ENCODE results near the gene GNG12. TPM values are rescaled to one million over a fixed set of nuclear protein-coding genes. Genes with fewer than 3 reads are reported as not detected.

GNG12 gene
- polyA plus RNA-seq, 1 experiment, result 185 TPM

DNA sequence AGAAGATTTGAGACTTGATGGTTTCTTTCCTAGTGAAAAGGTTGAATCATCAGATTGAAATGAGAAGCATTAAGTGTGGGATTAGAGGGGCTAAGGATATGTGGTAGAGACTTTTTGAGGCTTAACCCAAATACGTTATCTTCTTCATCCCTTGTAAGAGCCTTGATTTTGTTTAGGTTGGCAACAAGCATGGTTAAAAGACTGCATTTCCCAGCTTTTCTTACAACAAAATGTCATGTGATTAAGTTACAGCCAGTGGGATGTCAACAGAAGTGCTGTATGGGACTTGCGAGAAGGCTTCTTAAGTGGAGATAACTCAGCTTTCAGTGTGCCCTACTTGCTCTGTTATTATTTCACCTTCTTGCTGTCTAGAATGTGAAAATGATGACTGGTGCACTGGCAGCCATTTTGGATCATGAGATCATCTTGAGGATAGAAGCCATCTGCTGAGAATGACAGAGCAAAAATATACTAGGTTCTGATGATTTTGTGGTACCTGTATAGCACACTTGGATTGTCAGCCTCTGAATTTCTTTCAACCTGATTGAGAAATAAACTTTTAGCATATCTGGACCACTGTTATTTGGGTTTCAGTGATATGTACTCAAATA lies 41.3 kb upstream of the GNG12 start:
- Histone ChIP-seq H3K27me3 (ENCODE audit: control insufficient read depth, insufficient read depth, low read length) (no peaks in the 10 kb centered on the region), H3K4me3 (ENCODE audit: low read depth, low read length) (no peak overlapping the region), H3K27ac (ENCODE audit: low read depth, low read length) (no peak overlapping the region), H3K9me3 (ENCODE audit: control insufficient read depth, insufficient read depth, low read length) (no peaks in the 10 kb centered on the region)
- ChIA-PET CTCF (interaction anchor here (2.6 kb wide), 1 partner anchor 21 kb away, joined by 8 read pairs; no protein-coding TSS in a partner anchor), POLR2A (no interaction called here)
- no peak for TF ChIP-seq CTCF (IDR thresholded peaks at IDR 0.05; ENCODE audit: low read depth, low read length)
- no peak for DNase-seq (ENCODE audit: low read depth, low spot score)

DNA sequence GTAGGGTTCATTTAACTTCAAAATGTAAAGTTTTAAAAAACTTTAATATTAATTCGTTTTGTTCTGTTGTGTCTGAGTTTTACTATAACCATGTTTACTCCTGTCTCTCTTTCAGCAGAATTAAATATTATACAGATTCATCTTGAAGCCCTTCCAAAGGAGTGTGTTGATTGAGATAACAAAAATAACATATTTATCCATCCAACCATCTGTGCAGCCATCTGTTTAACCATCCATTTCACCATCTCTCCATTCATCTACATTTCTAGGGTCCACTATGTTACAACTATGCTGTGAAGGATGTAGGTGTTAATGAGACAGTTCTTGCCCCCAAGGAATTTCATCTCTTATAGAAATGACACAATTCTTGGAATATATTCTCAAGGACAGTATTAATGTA lies 36.0 kb upstream of the GNG12 start:
- POLR2A ChIA-PET, result no interaction called here
- no peak overlapping the region for H3K4me3 ChIP-seq (ENCODE audit: low read depth, low read length)
- no peak for DNase-seq (ENCODE audit: low read depth, low spot score)
- H3K27ac ChIP-seq (ENCODE audit: low read depth, low read length), result no peak overlapping the region
- no peaks in the 10 kb centered on the region for H3K9me3 ChIP-seq (ENCODE audit: control insufficient read depth, insufficient read depth, low read length)
- CTCF ChIA-PET, result no interaction called here
- no peak for TF ChIP-seq CTCF (IDR thresholded peaks at IDR 0.05; ENCODE audit: low read depth, low read length)
- H3K27me3 ChIP-seq (ENCODE audit: control insufficient read depth, insufficient read depth, low read length), result no peaks in the 10 kb centered on the region

- no peak for DNase-seq (ENCODE audit: low read depth, low spot score)
- Histone ChIP-seq H3K9me3 (ENCODE audit: control insufficient read depth, insufficient read depth, low read length) (no peaks in the 10 kb centered on the region), H3K4me3 (ENCODE audit: low read depth, low read length) (no peak overlapping the region), H3K27ac (ENCODE audit: low read depth, low read length) (no peak overlapping the region), H3K27me3 (ENCODE audit: control insufficient read depth, insufficient read depth, low read length) (no peaks in the 10 kb centered on the region)
- TF ChIP-seq CTCF (IDR thresholded peaks at IDR 0.05; ENCODE audit: low read depth, low read length), result no peak
- ChIA-PET CTCF (no interaction called here), POLR2A (no interaction called here)
Observed at GRCh38 chr1:67863637-67864036, 30.4 kb upstream of the GNG12 start.

DNA sequence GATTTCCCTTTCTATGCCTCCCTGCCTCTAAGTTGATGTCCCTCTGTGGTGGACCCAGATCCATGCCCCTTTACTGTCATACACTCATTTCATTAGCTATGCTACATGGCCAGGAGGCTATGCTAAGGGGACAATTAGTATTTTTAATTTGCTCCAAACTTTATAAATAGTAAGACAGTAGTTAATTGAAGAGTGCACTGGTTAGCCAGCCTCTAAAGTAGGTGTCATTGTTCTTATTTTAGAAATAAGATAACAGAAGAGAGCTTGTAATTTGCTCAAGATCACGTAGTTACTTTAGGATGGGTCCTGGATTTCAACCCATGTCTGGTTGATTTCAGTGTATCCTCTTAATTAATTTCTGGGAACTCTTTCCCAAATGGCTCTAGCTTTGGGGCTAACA lies 29.4 kb upstream of the GNG12 start:
- Histone ChIP-seq H3K27ac (ENCODE audit: low read depth, low read length) (no peak overlapping the region), H3K27me3 (ENCODE audit: control insufficient read depth, insufficient read depth, low read length) (no peaks in the 10 kb centered on the region), H3K4me3 (ENCODE audit: low read depth, low read length) (no peak overlapping the region), H3K9me3 (ENCODE audit: control insufficient read depth, insufficient read depth, low read length) (no peaks in the 10 kb centered on the region)
- no peak for TF ChIP-seq CTCF (IDR thresholded peaks at IDR 0.05; ENCODE audit: low read depth, low read length)
- POLR2A ChIA-PET, result no interaction called here
- DNase-seq (ENCODE audit: low read depth, low spot score), result no peak
- CTCF ChIA-PET, result interaction anchor here (0.8 to 1.9 kb wide), 3 partner anchors 9 to 147 kb away, joined by 3 to 8 read pairs (median 3); no protein-coding TSS in a partner anchor

DNA sequence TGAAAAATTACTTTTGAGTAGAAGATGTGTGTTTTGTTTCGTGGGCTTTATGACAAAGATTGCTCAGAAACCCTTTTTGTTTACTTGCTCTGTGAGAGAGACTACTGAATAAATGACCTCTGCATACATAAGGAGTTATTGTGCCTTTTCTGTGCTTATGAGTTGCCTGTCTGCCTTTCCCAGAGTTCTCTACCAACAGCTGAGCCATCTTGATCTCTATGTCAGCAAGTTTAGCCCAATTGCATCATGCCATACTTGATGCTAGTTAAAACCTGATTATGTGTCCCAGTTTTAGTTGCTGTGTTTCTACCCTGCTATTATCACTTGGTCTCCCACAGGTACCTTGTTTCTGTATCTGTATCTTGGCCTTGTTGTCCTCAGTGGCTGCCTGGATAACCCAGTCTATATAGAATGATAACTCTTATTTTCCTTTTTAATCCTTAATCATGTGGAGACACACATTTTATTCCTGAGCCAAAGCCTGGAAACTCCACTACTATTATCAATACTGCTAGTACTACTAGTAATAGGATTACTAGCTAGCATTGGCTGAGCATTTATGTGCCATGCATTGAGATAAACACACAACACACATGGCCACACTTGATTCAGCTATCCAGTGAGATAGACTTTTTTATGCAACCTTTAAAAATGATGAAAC lies 28.7 kb upstream of the GNG12 start:
- no peaks in the 10 kb centered on the region for H3K27me3 ChIP-seq (ENCODE audit: control insufficient read depth, insufficient read depth, low read length)

More for the DNA sequence above, 28.7 kb upstream of the GNG12 start:
- no peak overlapping the region for H3K4me3 ChIP-seq (ENCODE audit: low read depth, low read length)
- no peak for DNase-seq (ENCODE audit: low read depth, low spot score)
- H3K27ac ChIP-seq (ENCODE audit: low read depth, low read length), result no peak overlapping the region
- POLR2A ChIA-PET, result no interaction called here
- no peak for TF ChIP-seq CTCF (IDR thresholded peaks at IDR 0.05; ENCODE audit: low read depth, low read length)
- no peaks in the 10 kb centered on the region for H3K9me3 ChIP-seq (ENCODE audit: control insufficient read depth, insufficient read depth, low read length)
- CTCF ChIA-PET, result interaction anchor here (0.8 to 1.9 kb wide), 6 partner anchors 8 to 259 kb away, joined by 3 to 8 read pairs (median 4); no protein-coding TSS in a partner anchor

All from AG04450 (cell line).